ENCODE measurements around the gene NHERF1.

The NHERF1 gene

DNA sequence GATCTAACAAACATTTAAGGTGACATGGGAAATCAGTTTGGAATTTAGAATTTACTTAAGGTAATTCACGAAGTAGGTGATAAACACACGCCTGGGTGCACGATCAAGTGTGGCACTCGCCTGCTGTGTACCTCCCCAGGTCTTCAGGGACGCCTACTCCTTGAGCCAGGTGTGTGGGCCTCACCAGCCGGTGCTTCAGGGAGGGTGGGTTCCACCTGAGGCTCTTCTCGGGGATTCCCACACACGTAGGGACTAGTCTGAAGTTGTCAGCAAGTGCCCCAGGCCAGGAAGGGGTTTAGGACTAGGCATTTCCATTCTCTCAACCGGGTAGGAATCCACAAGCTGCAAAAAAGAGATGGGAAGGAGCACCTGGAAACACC, 37.5 kb downstream of the NHERF1 start:
- Histone ChIP-seq H3K4me2 (ENCODE audit: low read length) (no peak overlapping the region), H3F3A (ENCODE audit: insufficient read depth, low read length) (no peaks in the 10 kb centered on the region), H4K20me1 (ENCODE audit: insufficient read depth, low read length) (no peaks in the 10 kb centered on the region), H2AFZ (ENCODE audit: low read length) (no peak overlapping the region), H3K4me3 (ENCODE audit: low read depth, low read length, poor library complexity, severe bottlenecking) (no peak overlapping the region), H3K79me2 (ENCODE audit: insufficient read depth, low read length) (no peaks in the 10 kb centered on the region), H3K36me3 (ENCODE audit: insufficient read depth, low read length) (0 out of 2 replicates have a peak, but pooled peaks cover 5% of the 10 kb centered on the region), H3K9ac (ENCODE audit: low read length) (no peak overlapping the region), H3K27ac (ENCODE audit: low read depth, low read length, poor library complexity, severe bottlenecking) (no peak overlapping the region), H3K27me3 (ENCODE audit: insufficient read depth, low read length) (no peaks in the 10 kb centered on the region), H3K9me3 (ENCODE audit: low read length) (no peaks in the 10 kb centered on the region), H3K9me2 (ENCODE audit: low read depth, low read length) (no peaks in the 10 kb centered on the region), H3K4me1 (ENCODE audit: insufficient read depth, low read length, severe bottlenecking) (peaks cover 15% of the 10 kb centered on the region)
- no peak for TF ChIP-seq EZH2 (IDR thresholded peaks at IDR 0.05; ENCODE audit: borderline replicate concordance, low read length)
- TF ChIP-seq, protein P1, sequence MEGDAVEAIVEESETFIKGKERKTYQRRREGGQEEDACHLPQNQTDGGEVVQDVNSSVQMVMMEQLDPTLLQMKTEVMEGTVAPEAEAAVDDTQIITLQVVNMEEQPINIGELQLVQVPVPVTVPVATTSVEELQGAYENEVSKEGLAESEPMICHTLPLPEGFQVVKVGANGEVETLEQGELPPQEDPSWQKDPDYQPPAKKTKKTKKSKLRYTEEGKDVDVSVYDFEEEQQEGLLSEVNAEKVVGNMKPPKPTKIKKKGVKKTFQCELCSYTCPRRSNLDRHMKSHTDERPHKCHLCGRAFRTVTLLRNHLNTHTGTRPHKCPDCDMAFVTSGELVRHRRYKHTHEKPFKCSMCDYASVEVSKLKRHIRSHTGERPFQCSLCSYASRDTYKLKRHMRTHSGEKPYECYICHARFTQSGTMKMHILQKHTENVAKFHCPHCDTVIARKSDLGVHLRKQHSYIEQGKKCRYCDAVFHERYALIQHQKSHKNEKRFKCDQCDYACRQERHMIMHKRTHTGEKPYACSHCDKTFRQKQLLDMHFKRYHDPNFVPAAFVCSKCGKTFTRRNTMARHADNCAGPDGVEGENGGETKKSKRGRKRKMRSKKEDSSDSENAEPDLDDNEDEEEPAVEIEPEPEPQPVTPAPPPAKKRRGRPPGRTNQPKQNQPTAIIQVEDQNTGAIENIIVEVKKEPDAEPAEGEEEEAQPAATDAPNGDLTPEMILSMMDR (IDR thresholded peaks at IDR 0.05; ENCODE audit: low read length), result no peak

DNA sequence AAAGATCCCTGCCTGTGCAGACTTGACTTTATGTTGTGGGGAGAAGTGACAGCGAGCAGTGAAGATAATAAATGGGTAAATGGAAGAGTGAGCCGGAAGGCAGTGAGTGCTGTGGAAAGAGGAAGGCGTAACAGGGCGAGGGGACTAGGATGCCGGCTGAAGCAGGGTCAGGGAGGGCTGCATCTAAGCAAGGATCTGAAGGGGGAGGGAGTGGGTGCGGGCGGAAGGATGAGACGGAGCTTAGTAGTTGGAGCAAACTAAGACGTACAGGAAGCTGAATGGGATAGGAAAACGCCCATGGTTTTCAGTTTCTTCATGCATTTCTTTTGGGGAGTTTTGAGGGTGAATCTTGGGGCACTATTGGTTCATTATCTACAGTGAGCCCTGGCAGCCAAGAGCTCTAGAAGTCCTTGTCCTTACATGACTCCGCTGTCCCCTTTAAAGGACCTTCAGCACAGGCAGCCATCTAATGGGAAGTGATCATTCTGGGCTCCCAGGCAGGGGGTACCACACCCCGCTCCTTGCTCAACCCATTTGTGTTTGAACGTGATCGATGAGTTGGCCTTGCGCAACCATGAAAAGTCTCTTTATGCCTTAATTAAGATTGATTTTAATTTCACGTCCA, 38.1 kb downstream of the NHERF1 start:
- no peak overlapping the region for H3K4me2 ChIP-seq (ENCODE audit: low read length)
- H3K4me3 ChIP-seq (ENCODE audit: low read depth, low read length, poor library complexity, severe bottlenecking), result no peak overlapping the region
- H3K9ac ChIP-seq (ENCODE audit: low read length), result no peak overlapping the region
- no peaks in the 10 kb centered on the region for H4K20me1 ChIP-seq (ENCODE audit: insufficient read depth, low read length)
- TF ChIP-seq, protein P1 (IDR thresholded peaks at IDR 0.05; ENCODE audit: low read length), result no peak
- no peak for TF ChIP-seq EZH2 (IDR thresholded peaks at IDR 0.05; ENCODE audit: borderline replicate concordance, low read length)
- no peaks in the 10 kb centered on the region for H3K79me2 ChIP-seq (ENCODE audit: insufficient read depth, low read length)
- H3F3A ChIP-seq (ENCODE audit: insufficient read depth, low read length), result no peaks in the 10 kb centered on the region
- H3K9me3 ChIP-seq (ENCODE audit: low read length), result no peaks in the 10 kb centered on the region
- peaks cover 15% of the 10 kb centered on the region for H3K4me1 ChIP-seq (ENCODE audit: insufficient read depth, low read length, severe bottlenecking)
- H3K9me2 ChIP-seq (ENCODE audit: low read depth, low read length), result no peaks in the 10 kb centered on the region
- H3K27ac ChIP-seq (ENCODE audit: low read depth, low read length, poor library complexity, severe bottlenecking), result no peak overlapping the region
- no peaks in the 10 kb centered on the region for H3K27me3 ChIP-seq (ENCODE audit: insufficient read depth, low read length)
- H2AFZ ChIP-seq (ENCODE audit: low read length), result no peak overlapping the region
- H3K36me3 ChIP-seq (ENCODE audit: insufficient read depth, low read length), result 0 out of 2 replicates have a peak, but pooled peaks cover 5% of the 10 kb centered on the region

DNA sequence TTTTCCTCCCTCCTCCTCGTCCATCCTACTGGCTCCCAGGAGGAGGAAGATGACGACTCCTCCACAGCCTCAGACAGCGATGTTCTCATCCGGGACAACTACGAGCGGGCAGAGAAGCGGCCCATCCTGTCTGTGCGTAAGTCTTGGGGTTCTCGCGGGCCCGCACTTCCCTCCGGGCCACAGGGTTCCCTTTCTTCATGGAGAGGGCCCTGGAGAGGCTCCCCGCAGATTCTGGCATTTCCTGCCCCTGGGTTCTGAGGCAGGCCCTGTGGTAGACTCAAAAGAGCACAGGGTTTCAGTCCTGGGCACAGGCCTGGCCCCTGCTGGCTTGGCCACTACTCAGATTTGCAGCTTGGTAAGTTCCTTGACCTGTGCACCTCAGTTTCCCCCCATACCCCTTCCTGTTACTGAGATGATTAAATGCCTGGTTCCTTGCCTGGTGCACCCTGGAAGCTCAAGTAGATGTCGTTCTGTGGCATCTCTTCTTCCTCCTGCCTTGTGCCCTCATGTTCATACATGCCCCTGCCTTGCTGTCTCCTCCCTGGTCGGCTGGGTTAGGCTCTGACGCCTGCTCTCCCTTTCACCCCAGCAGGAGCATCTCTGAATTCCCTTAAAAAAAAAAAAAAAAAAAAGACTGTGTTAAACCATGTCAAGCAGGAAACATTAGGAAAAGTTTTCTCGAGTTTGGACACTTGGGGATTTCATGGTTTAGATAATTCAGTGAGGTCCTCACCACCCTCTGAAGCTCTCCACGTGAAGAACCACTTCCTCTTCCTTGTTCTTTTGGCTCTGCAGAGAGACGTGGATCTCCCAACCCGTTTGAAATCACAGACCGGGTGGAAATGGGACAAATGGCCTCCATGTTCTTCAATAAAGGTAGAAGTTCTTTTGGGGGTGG, 42.0 kb downstream of the NHERF1 start:
- Histone ChIP-seq H2AFZ (ENCODE audit: low read length) (no peak overlapping the region), H3K27ac (ENCODE audit: low read depth, low read length, poor library complexity, severe bottlenecking) (no peak overlapping the region), H3K9me3 (ENCODE audit: low read length) (no peaks in the 10 kb centered on the region), H3K9me2 (ENCODE audit: low read depth, low read length) (no peaks in the 10 kb centered on the region), H3K36me3 (ENCODE audit: insufficient read depth, low read length) (peaks cover 4% of the 10 kb centered on the region; the same call in 1 of the 2 replicates), H3K4me2 (ENCODE audit: low read length) (no peak overlapping the region), H3K4me1 (ENCODE audit: insufficient read depth, low read length, severe bottlenecking) (no peaks in the 10 kb centered on the region), H3F3A (ENCODE audit: insufficient read depth, low read length) (no peaks in the 10 kb centered on the region), H3K27me3 (ENCODE audit: insufficient read depth, low read length) (no peaks in the 10 kb centered on the region), H3K79me2 (ENCODE audit: insufficient read depth, low read length) (no peaks in the 10 kb centered on the region), H3K4me3 (ENCODE audit: low read depth, low read length, poor library complexity, severe bottlenecking) (no peak overlapping the region), H4K20me1 (ENCODE audit: insufficient read depth, low read length) (no peaks in the 10 kb centered on the region), H3K9ac (ENCODE audit: low read length) (no peak overlapping the region)
- TF ChIP-seq EZH2 (IDR thresholded peaks at IDR 0.05; ENCODE audit: borderline replicate concordance, low read length), result no peak
- TF ChIP-seq, protein P1 (IDR thresholded peaks at IDR 0.05; ENCODE audit: low read length), result no peak

All from OCI-LY1 (cell line).